DOHH2 (cell line): ENCODE measurements around the gene ALS2CL.

Source experiments
- EZH2phosphoT487 ChIP-seq: fragments of 200-600 bp; sonication (generic); IDR thresholded peaks from 2 replicates; pipeline ENCODE4 v1.6.1; 2017; ENCODE audit warnings: borderline replicate concordance, mild to moderate bottlenecking, antibody characterized with exemption, low read length, moderate library complexity, mixed read lengths
- TF ChIP-seq, protein P1 (sequence below): fragments of 200-600 bp; sonication (generic); IDR thresholded peaks from one replicate; pipeline ENCODE4 v1.5.1; 2014; ENCODE audit warnings: antibody characterized with exemption, mild to moderate bottlenecking, low read depth, low read length; ENCODE audit not compliant: poor library complexity, severe bottlenecking

- TF ChIP-seq, protein P1, sequence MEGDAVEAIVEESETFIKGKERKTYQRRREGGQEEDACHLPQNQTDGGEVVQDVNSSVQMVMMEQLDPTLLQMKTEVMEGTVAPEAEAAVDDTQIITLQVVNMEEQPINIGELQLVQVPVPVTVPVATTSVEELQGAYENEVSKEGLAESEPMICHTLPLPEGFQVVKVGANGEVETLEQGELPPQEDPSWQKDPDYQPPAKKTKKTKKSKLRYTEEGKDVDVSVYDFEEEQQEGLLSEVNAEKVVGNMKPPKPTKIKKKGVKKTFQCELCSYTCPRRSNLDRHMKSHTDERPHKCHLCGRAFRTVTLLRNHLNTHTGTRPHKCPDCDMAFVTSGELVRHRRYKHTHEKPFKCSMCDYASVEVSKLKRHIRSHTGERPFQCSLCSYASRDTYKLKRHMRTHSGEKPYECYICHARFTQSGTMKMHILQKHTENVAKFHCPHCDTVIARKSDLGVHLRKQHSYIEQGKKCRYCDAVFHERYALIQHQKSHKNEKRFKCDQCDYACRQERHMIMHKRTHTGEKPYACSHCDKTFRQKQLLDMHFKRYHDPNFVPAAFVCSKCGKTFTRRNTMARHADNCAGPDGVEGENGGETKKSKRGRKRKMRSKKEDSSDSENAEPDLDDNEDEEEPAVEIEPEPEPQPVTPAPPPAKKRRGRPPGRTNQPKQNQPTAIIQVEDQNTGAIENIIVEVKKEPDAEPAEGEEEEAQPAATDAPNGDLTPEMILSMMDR = no peak
- TF ChIP-seq EZH2phosphoT487 = no peak
Measured at GRCh38 chr3:46699676-46700523, 6.4 kb upstream of the ALS2CL start.
